Measurements from ENCODE around the gene TMEM8B.

The TMEM8B gene

GRCh38 chr9:35793461-35793860, 35.6 kb upstream of the TMEM8B start:
- H3K27ac ChIP-seq (ENCODE audit: low read depth, low read length): no peak overlapping the region
- no peaks in the 10 kb centered on the region for H3K9me2 ChIP-seq (replicated peaks; ENCODE audit: control insufficient read depth, low read length)
- H3K79me2 ChIP-seq (ENCODE audit: control insufficient read depth, low read length): no peaks in the 10 kb centered on the region
- H3F3A ChIP-seq (ENCODE audit: control insufficient read depth, insufficient read depth): no peaks in the 10 kb centered on the region
- H3K4me1 ChIP-seq (ENCODE audit: control insufficient read depth, low read length): no peaks in the 10 kb centered on the region
- H3K27me3 ChIP-seq (ENCODE audit: control insufficient read depth, low read length): no peaks in the 10 kb centered on the region
- H4K20me1 ChIP-seq (ENCODE audit: control insufficient read depth, insufficient read depth, low read depth, low read length): no peaks in the 10 kb centered on the region
- H3K9me3 ChIP-seq (ENCODE audit: control insufficient read depth, insufficient read depth, low read length): no peaks in the 10 kb centered on the region
- H3K36me3 ChIP-seq (ENCODE audit: control insufficient read depth, low read length): no peaks in the 10 kb centered on the region
- no peak overlapping the region for H3K4me3 ChIP-seq (ENCODE audit: low read length)
- no peak overlapping the region for H3K4me2 ChIP-seq (ENCODE audit: low read length)
- TF ChIP-seq EZH2phosphoT487 (IDR thresholded peaks at IDR 0.05; ENCODE audit: borderline replicate concordance, low read length): no peak
- no peak for TF ChIP-seq CTCF (IDR thresholded peaks at IDR 0.05; ENCODE audit: low read depth, low read length, poor library complexity, severe bottlenecking)

DNA sequence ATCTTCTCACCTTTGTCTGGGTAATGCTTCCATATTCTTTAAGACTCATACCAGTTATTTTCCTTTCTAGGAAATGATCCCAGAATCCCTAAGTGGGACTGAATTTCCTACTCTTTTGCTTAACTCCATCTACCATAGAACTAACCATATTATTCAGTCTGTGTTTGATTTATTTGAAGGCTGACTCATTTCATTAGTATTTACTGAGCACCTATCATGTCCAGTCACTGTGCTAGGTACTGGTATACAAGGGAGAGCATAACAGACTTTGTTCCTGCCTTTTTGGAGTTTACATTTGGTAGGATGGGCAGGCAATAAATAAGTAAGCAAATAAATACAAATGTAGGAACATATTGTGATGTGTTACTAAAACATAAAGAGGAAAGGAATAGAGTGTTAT, 33.3 kb upstream of the TMEM8B start:
- Histone ChIP-seq H3K9me3 (ENCODE audit: control insufficient read depth, insufficient read depth, low read length) (no peaks in the 10 kb centered on the region), H3K27ac (ENCODE audit: low read depth, low read length) (no peak overlapping the region), H4K20me1 (ENCODE audit: control insufficient read depth, insufficient read depth, low read depth, low read length) (no peaks in the 10 kb centered on the region), H3K4me3 (ENCODE audit: low read length) (no peak overlapping the region), H3K4me1 (ENCODE audit: control insufficient read depth, low read length) (no peaks in the 10 kb centered on the region), H3K79me2 (ENCODE audit: control insufficient read depth, low read length) (no peaks in the 10 kb centered on the region), H3K9me2 (replicated peaks; ENCODE audit: control insufficient read depth, low read length) (no peaks in the 10 kb centered on the region), H3K36me3 (ENCODE audit: control insufficient read depth, low read length) (no peaks in the 10 kb centered on the region), H3K27me3 (ENCODE audit: control insufficient read depth, low read length) (no peaks in the 10 kb centered on the region), H3K4me2 (ENCODE audit: low read length) (no peak overlapping the region), H3F3A (ENCODE audit: control insufficient read depth, insufficient read depth) (no peaks in the 10 kb centered on the region)
- no peak for TF ChIP-seq CTCF (IDR thresholded peaks at IDR 0.05; ENCODE audit: low read depth, low read length, poor library complexity, severe bottlenecking)
- no peak for TF ChIP-seq EZH2phosphoT487 (IDR thresholded peaks at IDR 0.05; ENCODE audit: borderline replicate concordance, low read length)

DNA sequence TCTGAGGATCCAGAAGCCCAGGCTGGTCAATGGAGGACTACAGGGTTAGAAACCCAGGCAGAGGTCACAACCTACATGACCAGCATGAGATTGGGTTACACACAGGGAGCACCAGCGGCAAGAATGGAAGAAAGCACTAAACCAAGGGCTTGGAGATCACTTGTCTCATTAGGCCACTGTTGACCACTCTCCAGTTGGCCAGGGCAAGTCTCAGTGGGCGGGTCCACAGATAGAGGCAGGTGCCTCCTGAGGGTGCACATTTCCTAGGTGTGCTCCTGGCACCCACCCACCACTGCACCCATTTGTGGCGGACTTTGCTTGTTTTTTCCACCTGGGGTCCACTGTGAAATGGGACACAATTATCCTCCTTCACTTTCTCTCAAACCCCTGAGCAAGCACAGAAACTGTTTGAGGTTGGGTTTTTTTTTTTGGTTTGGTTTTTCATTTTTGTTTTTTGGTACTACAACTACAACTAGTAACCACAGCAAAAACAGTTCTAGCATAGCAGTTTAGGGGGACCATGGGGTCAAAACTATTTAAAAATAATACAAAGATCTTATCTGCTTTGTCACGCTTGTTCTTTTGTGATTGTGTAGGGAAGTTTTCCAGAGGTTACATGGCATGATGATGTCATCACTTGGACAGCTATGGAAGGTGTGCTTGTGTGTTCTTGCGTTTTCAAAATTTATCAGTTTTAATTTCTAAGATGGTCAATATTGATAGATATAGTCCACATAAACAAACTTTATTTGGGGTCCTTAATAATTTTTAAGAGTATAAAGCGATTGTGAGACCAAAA, 31.5 kb upstream of the TMEM8B start:
- Histone ChIP-seq H3K27me3 (ENCODE audit: control insufficient read depth, low read length) (no peaks in the 10 kb centered on the region), H3K27ac (ENCODE audit: low read depth, low read length) (no peak overlapping the region), H3F3A (ENCODE audit: control insufficient read depth, insufficient read depth) (no peaks in the 10 kb centered on the region), H4K20me1 (ENCODE audit: control insufficient read depth, insufficient read depth, low read depth, low read length) (no peaks in the 10 kb centered on the region), H3K9me2 (replicated peaks; ENCODE audit: control insufficient read depth, low read length) (no peaks in the 10 kb centered on the region), H3K79me2 (ENCODE audit: control insufficient read depth, low read length) (no peaks in the 10 kb centered on the region), H3K36me3 (ENCODE audit: control insufficient read depth, low read length) (no peaks in the 10 kb centered on the region), H3K9me3 (ENCODE audit: control insufficient read depth, insufficient read depth, low read length) (no peaks in the 10 kb centered on the region), H3K4me3 (ENCODE audit: low read length) (no peak overlapping the region), H3K4me2 (ENCODE audit: low read length) (no peak overlapping the region), H3K4me1 (ENCODE audit: control insufficient read depth, low read length) (no peaks in the 10 kb centered on the region)
- TF ChIP-seq CTCF (IDR thresholded peaks at IDR 0.05; ENCODE audit: low read depth, low read length, poor library complexity, severe bottlenecking) (no peak), EZH2phosphoT487 (IDR thresholded peaks at IDR 0.05; ENCODE audit: borderline replicate concordance, low read length) (no peak)

Data from DOHH2 (cell line).